Gastrocnemius medialis (tissue), 4 donors: ENCODE data around the gene PLSCR2. TPM values are rescaled to one million over a fixed set of nuclear protein-coding genes. Genes with fewer than 3 reads are reported as not detected.

ENCODE experiments used
- ATAC-seq, 2 donors: fragments of 150-250 bp; one replicate each; pipeline ENCODE4 v1.9.1; 2016
- DNase-seq, 2 donors: peaks; one replicate each; pipeline ENCODE4 v3.0.0-alpha.2; 2019
- H3K27ac ChIP-seq, 4 donors: fragments of 200-600 bp; sonication (generic); 1 replicate in 1 of 4; 2 replicates in 3 of 4; pipeline ENCODE4 v1.5.1; 2016 to 2018; ENCODE audit warnings: mild to moderate bottlenecking in 2 of 4, moderate library complexity in 1 of 4
- H3K27me3 ChIP-seq, 3 donors: fragments of 200-600 bp; sonication (generic) in 2 of 3; 1 replicate in 1 of 3; 2 replicates in 2 of 3; pipeline versions ENCODE4 v1.5.1 to v1.6.0; 2016 to 2019; ENCODE audit warnings: mild to moderate bottlenecking in 1 of 3, moderate library complexity in 1 of 3
- H3K36me3 ChIP-seq, 2 donors: fragments of 200-600 bp; sonication (generic) in 1 of 2; one replicate each; pipeline ENCODE4 v1.5.1; 2017 to 2018
- H3K4me1 ChIP-seq, 2 donors: fragments of 200-600 bp; sonication (generic) in 1 of 2; one replicate each; pipeline ENCODE4 v1.5.1; 2016 to 2017; ENCODE audit warnings: mild to moderate bottlenecking in 2 of 2
- H3K4me3 ChIP-seq, 4 donors: fragments of 200-600 bp; sonication (generic) in 3 of 4; 1 replicate in 1 of 4; 2 replicates in 3 of 4; pipeline ENCODE4 v1.5.1; 2016 to 2019; ENCODE audit warnings: mild to moderate bottlenecking in 2 of 4
- H3K9me3 ChIP-seq, 3 donors: fragments of 200-600 bp; sonication (generic) in 2 of 3; 1 replicate in 1 of 3; 2 replicates in 2 of 3; pipeline ENCODE4 v1.5.1; 2016 to 2019
- CTCF ChIP-seq, 5 experiments: fragments of 450-650 bp in 3 of 5; fragments of 200-600 bp in 2 of 5; sonication (generic) in 2 of 5; IDR thresholded peaks in 4 of 5; conservative IDR thresholded peaks in 1 of 5; 1 replicate in 4 of 5; 2 replicates in 1 of 5; pipeline ENCODE4 v1.5.1; 2016 to 2019; ENCODE audit warnings: antibody characterized with exemption in 5 of 5, mild to moderate bottlenecking in 3 of 5, moderate library complexity in 3 of 5
- POLR2A ChIP-seq, 2 donors: fragments of 450-650 bp; IDR thresholded peaks; one replicate each; pipeline ENCODE4 v1.6.1; 2017; ENCODE audit warnings: antibody characterized with exemption in 2 of 2, mild to moderate bottlenecking in 2 of 2, moderate library complexity in 2 of 2
- in situ Hi-C, 4 donors: fragments of 200-750 bp; cut with MboI; loops; one replicate each; pipeline versions ENCODE4 v1.15.0 to v1.8.0; 2017; ENCODE audit warnings: low sequenced_read_pairs in 4 of 4
- intact Hi-C: fragments of 100-400 bp; cut with DNase I; formaldehyde crosslinking; loops from one replicate; pipeline ENCODE4 v1.15.1; 2023; ENCODE audit warnings: low total_unique reads
- total RNA-seq, 4 donors: library from RNA; depleted of rRNA; stranded (reverse); fragments of >200 nt; gene quantifications; one replicate each; pipeline versions ENCODE4 v1.1.0 to v1.2.3, GENCODE V29; 2016

The PLSCR2 gene
- total RNA-seq, 4 donors from 2014 or later, result not detected

GRCh38 chr3:146465693-146466465, 3.5 kb downstream of the PLSCR2 start:
- no peaks in the 10 kb centered on the region for H3K9me3 ChIP-seq
- H3K27ac ChIP-seq, result no peak overlapping the region
- intact Hi-C loops (no loop called here), in situ Hi-C loops (no loop called here)
- no peak for DNase-seq
- ATAC-seq, result no peak
- no peaks in the 10 kb centered on the region for H3K4me1 ChIP-seq
- peaks cover 0 to 3% (median 2%) of the 10 kb centered on the region in 3 donors for H3K27me3 ChIP-seq
- no peaks in the 10 kb centered on the region for H3K36me3 ChIP-seq
- no peak overlapping the region for H3K4me3 ChIP-seq
- TF ChIP-seq POLR2A (IDR thresholded peaks at IDR 0.05) (no peak), CTCF (IDR thresholded peaks at IDR 0.05 in 4 of 5, conservative IDR thresholded peaks at IDR 0.05 in 1 of 5) (no peak)

GRCh38 chr3:146464783-146465182, 4.6 kb downstream of the PLSCR2 start:
- Histone ChIP-seq H3K9me3 (no peaks in the 10 kb centered on the region), H3K4me1 (no peaks in the 10 kb centered on the region), H3K36me3 (no peaks in the 10 kb centered on the region), H3K4me3 (no peak overlapping the region), H3K27ac (no peak overlapping the region), H3K27me3 (no peaks in the 10 kb centered on the region)
- in situ Hi-C loops, result no loop called here
- no peak for TF ChIP-seq CTCF (IDR thresholded peaks at IDR 0.05 in 4 of 5, conservative IDR thresholded peaks at IDR 0.05 in 1 of 5)
- TF ChIP-seq POLR2A (IDR thresholded peaks at IDR 0.05), result no peak
- intact Hi-C loops, result no loop called here
- ATAC-seq, result no peak
- DNase-seq, result no peak

GRCh38 chr3:146464005-146464595, 5.3 kb downstream of the PLSCR2 start:
- Histone ChIP-seq H3K4me1 (no peaks in the 10 kb centered on the region), H3K36me3 (no peaks in the 10 kb centered on the region), H3K27ac (no peak overlapping the region), H3K9me3 (no peaks in the 10 kb centered on the region), H3K4me3 (no peak overlapping the region), H3K27me3 (no peaks in the 10 kb centered on the region)
- no peak for ATAC-seq
- DNase-seq, result no peak
- in situ Hi-C loops, result no loop called here
- TF ChIP-seq POLR2A (IDR thresholded peaks at IDR 0.05) (no peak), CTCF (IDR thresholded peaks at IDR 0.05 in 4 of 5, conservative IDR thresholded peaks at IDR 0.05 in 1 of 5) (no peak)
- intact Hi-C loops, result no loop called here

GRCh38 chr3:146454796-146455195, 14.6 kb downstream of the PLSCR2 start:
- Histone ChIP-seq H3K27ac (no peak overlapping the region), H3K4me1 (no peaks in the 10 kb centered on the region), H3K27me3 (no peaks in the 10 kb centered on the region), H3K36me3 (no peaks in the 10 kb centered on the region), H3K4me3 (no peak overlapping the region), H3K9me3 (no peaks in the 10 kb centered on the region)
- in situ Hi-C loops (no loop called here), intact Hi-C loops (no loop called here)
- TF ChIP-seq POLR2A (IDR thresholded peaks at IDR 0.05), result no peak
- no peak for TF ChIP-seq CTCF (IDR thresholded peaks at IDR 0.05 in 4 of 5, conservative IDR thresholded peaks at IDR 0.05 in 1 of 5)
- ATAC-seq, result no peak
- DNase-seq, result no peak
